HEK293 (cell line): ENCODE data around the gene B4GALT1.

Experiments used
- CTCF ChIA-PET: fragments of 350-600 bp; formaldehyde crosslinking; extraction: SDS; loops from one replicate; lab custom pipeline; 2021; ENCODE audit warnings: antibody characterized with exemption; lab: Yijun Ruan, JAX
- POLR2A ChIA-PET: fragments of 300-600 bp; formaldehyde crosslinking; extraction: SDS; loops from one replicate; lab custom pipeline; 2020; ENCODE audit warnings: antibody characterized with exemption, inconsistent platforms; lab: Yijun Ruan, JAX
- H3K27ac ChIP-seq: fragments of 200-500 bp; sonication (Bioruptor generic); 2 replicates; pipeline ENCODE4 v1.5.1; 2014; ENCODE audit warnings: low read depth, low read length, control low read depth, inconsistent platforms; ENCODE audit errors: extremely low read depth
- H3K36me3 ChIP-seq, 2 experiments: fragments of 200-500 bp in 1 of 2; sonication (Bioruptor generic) in 1 of 2; 1 replicate in 1 of 2; 2 replicates in 1 of 2; pipeline ENCODE4 v1.5.1; 2014 to 2017; ENCODE audit warnings: inconsistent platforms in 2 of 2, low read length in 2 of 2; ENCODE audit not compliant: control insufficient read depth in 2 of 2, insufficient read depth in 1 of 2
- H3K4me1 ChIP-seq: fragments of 200-500 bp; sonication (Bioruptor generic); 2 replicates; pipeline ENCODE4 v1.5.1; 2014; ENCODE audit warnings: mild to moderate bottlenecking, low read length, inconsistent platforms; ENCODE audit not compliant: control insufficient read depth, insufficient read depth
- H3K4me3 ChIP-seq: 2 replicates; pipeline ENCODE4 v1.5.1; 2011; ENCODE audit warnings: low read depth, mild to moderate bottlenecking, control low read depth, low read length, moderate library complexity
- H3K9me3 ChIP-seq: fragments of 200-500 bp; sonication (Bioruptor generic); 2 replicates; pipeline ENCODE4 v1.5.1; 2014; ENCODE audit warnings: low read depth, low read length, inconsistent platforms; ENCODE audit not compliant: control insufficient read depth, insufficient read depth
- BCL11A ChIP-seq: fragments of 450-650 bp; formaldehyde crosslinking; IDR thresholded peaks from 2 replicates; pipeline ENCODE4 v1.5.1; 2016; ENCODE audit warnings: low read depth, missing biosample characterization, missing genetic modification characterization
- EGR2 ChIP-seq: fragments of 450-650 bp; formaldehyde crosslinking; IDR thresholded peaks from 2 replicates; pipeline ENCODE4 v1.5.1; 2016; ENCODE audit warnings: low read depth, missing biosample characterization, missing genetic modification characterization
- GFI1B ChIP-seq: fragments of 450-650 bp; formaldehyde crosslinking; IDR thresholded peaks from 2 replicates; pipeline ENCODE4 v1.5.1; 2016; ENCODE audit warnings: missing biosample characterization, missing genetic modification characterization
- HIC1 ChIP-seq: fragments of 450-650 bp; formaldehyde crosslinking; IDR thresholded peaks from 2 replicates; pipeline ENCODE4 v1.5.1; 2016; ENCODE audit warnings: missing biosample characterization, missing genetic modification characterization
- IKZF3 ChIP-seq: fragments of 450-650 bp; IDR thresholded peaks from 2 replicates; pipeline ENCODE4 v1.5.0; 2018; ENCODE audit warnings: missing biosample characterization, mild to moderate bottlenecking, missing genetic modification characterization, moderate library complexity
- KLF1 ChIP-seq: fragments of 450-650 bp; formaldehyde crosslinking; IDR thresholded peaks from 2 replicates; pipeline ENCODE4 v1.5.1; 2016; ENCODE audit warnings: missing biosample characterization, missing genetic modification characterization
- KLF10 ChIP-seq: fragments of 450-650 bp; IDR thresholded peaks from 2 replicates; pipeline ENCODE4 v1.5.1; 2018; ENCODE audit warnings: missing biosample characterization, mild to moderate bottlenecking, missing genetic modification characterization
- KLF16 ChIP-seq: fragments of 450-650 bp; formaldehyde crosslinking; IDR thresholded peaks from 2 replicates; pipeline ENCODE4 v1.5.1; 2017; ENCODE audit warnings: missing biosample characterization, missing genetic modification characterization
- OSR2 ChIP-seq: fragments of 450-650 bp; formaldehyde crosslinking; IDR thresholded peaks from 2 replicates; pipeline ENCODE4 v1.5.1; 2016; ENCODE audit warnings: missing biosample characterization, missing genetic modification characterization
- PRDM1 ChIP-seq: fragments of 450-650 bp; formaldehyde crosslinking; IDR thresholded peaks from 2 replicates; pipeline ENCODE4; 2016; ENCODE audit warnings: missing biosample characterization, missing genetic modification characterization
- SP2 ChIP-seq: fragments of 450-650 bp; formaldehyde crosslinking; IDR thresholded peaks from 2 replicates; pipeline ENCODE4 v1.5.1; 2016; ENCODE audit warnings: missing biosample characterization, missing genetic modification characterization
- ZFHX2 ChIP-seq: fragments of 450-650 bp; formaldehyde crosslinking; conservative IDR thresholded peaks from 2 replicates; pipeline ENCODE4 v1.5.1; 2016; ENCODE audit warnings: missing biosample characterization, missing genetic modification characterization
- ZNF239 ChIP-seq: fragments of 450-650 bp; formaldehyde crosslinking; IDR thresholded peaks from 2 replicates; pipeline ENCODE4 v1.5.1; 2016; ENCODE audit warnings: missing biosample characterization, missing genetic modification characterization
- ZNF398 ChIP-seq: fragments of 450-650 bp; formaldehyde crosslinking; IDR thresholded peaks from 2 replicates; pipeline ENCODE4 v1.5.1; 2017; ENCODE audit warnings: missing biosample characterization, missing genetic modification characterization
- ZNF518A ChIP-seq: fragments of 450-650 bp; formaldehyde crosslinking; conservative IDR thresholded peaks from 2 replicates; pipeline ENCODE4 v1.5.1; 2016; ENCODE audit warnings: low read depth, missing biosample characterization, missing genetic modification characterization
- ZNF600 ChIP-seq: fragments of 450-650 bp; formaldehyde crosslinking; IDR thresholded peaks from 2 replicates; pipeline ENCODE4 v1.5.1; 2016; ENCODE audit warnings: missing biosample characterization, missing genetic modification characterization
- ZNF610 ChIP-seq: fragments of 450-650 bp; formaldehyde crosslinking; IDR thresholded peaks from 2 replicates; pipeline ENCODE4 v1.5.1; 2016; ENCODE audit warnings: missing biosample characterization, missing genetic modification characterization, borderline replicate concordance
- ZNF645 ChIP-seq: fragments of 450-650 bp; formaldehyde crosslinking; IDR thresholded peaks from 2 replicates; pipeline ENCODE4; 2016; ENCODE audit warnings: missing biosample characterization, missing genetic modification characterization
- ZNF843 ChIP-seq: fragments of 450-650 bp; formaldehyde crosslinking; IDR thresholded peaks from 2 replicates; pipeline ENCODE4 v1.5.1; 2016; ENCODE audit warnings: missing biosample characterization, missing genetic modification characterization
- ZSCAN30 ChIP-seq: fragments of 450-650 bp; IDR thresholded peaks from 2 replicates; pipeline ENCODE4 v1.5.1; 2018; ENCODE audit warnings: missing biosample characterization, mild to moderate bottlenecking, missing genetic modification characterization, moderate library complexity
- TF ChIP-seq, protein P1 (sequence below): fragments of 450-650 bp; IDR thresholded peaks from 2 replicates; pipeline ENCODE4 v1.5.1; 2018; ENCODE audit warnings: missing biosample characterization, missing genetic modification characterization
- TF ChIP-seq, protein P2 (sequence below): fragments of 450-650 bp; formaldehyde crosslinking; IDR thresholded peaks from 2 replicates; pipeline ENCODE4 v1.5.1; 2016; ENCODE audit warnings: missing biosample characterization, missing genetic modification characterization

The B4GALT1 gene

GRCh38 chr9:33167084-33167971 is at the start of gene B4GALT1:
TSS of gene B4GALT1 (minus strand) at chr9:33167336. CDS start at chr9:33167169, 167 bp downstream.
- Histone ChIP-seq H3K4me3 (peak within 1 kb of the TSS; percentile 82), H3K27ac (peak within 1 kb of the TSS; percentile 88), H3K4me1 (peaks cover 12% of the 10 kb centered on the region; the same call in 1 of the 2 replicates), H3K9me3 (no peaks in the 10 kb centered on the region), H3K36me3 (no peaks in the 10 kb centered on the region)
- POLR2A ChIA-PET = interaction anchor here (0.5 to 3.4 kb wide), 15 partner anchors 9 to 143 kb away, joined by 3 to 24 read pairs (median 4); partner anchors contain the start of genes DNAJA1 and NFX1
- CTCF ChIA-PET = interaction anchor here (0.6 to 1.6 kb wide), 7 partner anchors 9 to 85 kb away, joined by 3 to 5 read pairs (median 3); no protein-coding TSS in a partner anchor
- TF ChIP-seq EGR2 (tag by site-specific recombination) = peak; percentile 77
- TF ChIP-seq KLF10 = peak; percentile 50; the same call in 1 of the 2 replicates
- TF ChIP-seq ZNF645 (tag by site-specific recombination) = no peak
- TF ChIP-seq ZNF398 (tag by site-specific recombination) = peak; percentile 64; the same call in 1 of the 2 replicates
- 0 out of 2 replicates have a peak, but pooled peaks have one; percentile 48 for TF ChIP-seq KLF1 (tag by site-specific recombination)
- TF ChIP-seq ZSCAN30 (tag by site-specific recombination) = 0 out of 2 replicates have a peak, but pooled peaks have one; percentile 61
- TF ChIP-seq OSR2 (tag by site-specific recombination) = peak; percentile 53
- TF ChIP-seq ZNF518A (tag by site-specific recombination) = no peak
- no peak; the same call in 1 of the 2 replicates for TF ChIP-seq ZNF843
- peak; percentile 95 for TF ChIP-seq ZNF610 (tag by site-specific recombination)
- TF ChIP-seq IKZF3 (tag by site-specific recombination) = peak; percentile 57; the same call in 1 of the 2 replicates
- TF ChIP-seq GFI1B (tag by site-specific recombination) = no peak
- TF ChIP-seq, protein P1, sequence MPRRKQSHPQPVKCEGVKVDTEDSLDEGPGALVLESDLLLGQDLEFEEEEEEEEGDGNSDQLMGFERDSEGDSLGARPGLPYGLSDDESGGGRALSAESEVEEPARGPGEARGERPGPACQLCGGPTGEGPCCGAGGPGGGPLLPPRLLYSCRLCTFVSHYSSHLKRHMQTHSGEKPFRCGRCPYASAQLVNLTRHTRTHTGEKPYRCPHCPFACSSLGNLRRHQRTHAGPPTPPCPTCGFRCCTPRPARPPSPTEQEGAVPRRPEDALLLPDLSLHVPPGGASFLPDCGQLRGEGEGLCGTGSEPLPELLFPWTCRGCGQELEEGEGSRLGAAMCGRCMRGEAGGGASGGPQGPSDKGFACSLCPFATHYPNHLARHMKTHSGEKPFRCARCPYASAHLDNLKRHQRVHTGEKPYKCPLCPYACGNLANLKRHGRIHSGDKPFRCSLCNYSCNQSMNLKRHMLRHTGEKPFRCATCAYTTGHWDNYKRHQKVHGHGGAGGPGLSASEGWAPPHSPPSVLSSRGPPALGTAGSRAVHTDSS (tag by site-specific recombination) = peak; percentile 77
- 0 out of 2 replicates have a peak, but pooled peaks have one; percentile 11 for TF ChIP-seq ZNF600
- no peak for TF ChIP-seq BCL11A (tag by site-specific recombination)
- no peak for TF ChIP-seq PRDM1 (tag by site-specific recombination)
- peak; percentile 64 for TF ChIP-seq HIC1 (tag by site-specific recombination)
- peak; percentile 89 for TF ChIP-seq ZFHX2
- TF ChIP-seq ZNF239 (tag by site-specific recombination) = no peak
- TF ChIP-seq, protein P2, sequence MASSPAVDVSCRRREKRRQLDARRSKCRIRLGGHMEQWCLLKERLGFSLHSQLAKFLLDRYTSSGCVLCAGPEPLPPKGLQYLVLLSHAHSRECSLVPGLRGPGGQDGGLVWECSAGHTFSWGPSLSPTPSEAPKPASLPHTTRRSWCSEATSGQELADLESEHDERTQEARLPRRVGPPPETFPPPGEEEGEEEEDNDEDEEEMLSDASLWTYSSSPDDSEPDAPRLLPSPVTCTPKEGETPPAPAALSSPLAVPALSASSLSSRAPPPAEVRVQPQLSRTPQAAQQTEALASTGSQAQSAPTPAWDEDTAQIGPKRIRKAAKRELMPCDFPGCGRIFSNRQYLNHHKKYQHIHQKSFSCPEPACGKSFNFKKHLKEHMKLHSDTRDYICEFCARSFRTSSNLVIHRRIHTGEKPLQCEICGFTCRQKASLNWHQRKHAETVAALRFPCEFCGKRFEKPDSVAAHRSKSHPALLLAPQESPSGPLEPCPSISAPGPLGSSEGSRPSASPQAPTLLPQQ = peak; percentile 99
- TF ChIP-seq SP2 (tag by site-specific recombination) = peak; percentile 43
- TF ChIP-seq KLF16 = 0 out of 2 replicates have a peak, but pooled peaks have one; percentile 18
